ENCODE results near the gene IGSF3. TPM values are rescaled to one million over a fixed set of nuclear protein-coding genes. Genes with fewer than 3 reads are reported as not detected.

Gene IGSF3
- total and polyA plus RNA-seq, 2 experiments from 2014 or later: 7.3 to 37.8 TPM

- TF ChIP-seq, protein P1, sequence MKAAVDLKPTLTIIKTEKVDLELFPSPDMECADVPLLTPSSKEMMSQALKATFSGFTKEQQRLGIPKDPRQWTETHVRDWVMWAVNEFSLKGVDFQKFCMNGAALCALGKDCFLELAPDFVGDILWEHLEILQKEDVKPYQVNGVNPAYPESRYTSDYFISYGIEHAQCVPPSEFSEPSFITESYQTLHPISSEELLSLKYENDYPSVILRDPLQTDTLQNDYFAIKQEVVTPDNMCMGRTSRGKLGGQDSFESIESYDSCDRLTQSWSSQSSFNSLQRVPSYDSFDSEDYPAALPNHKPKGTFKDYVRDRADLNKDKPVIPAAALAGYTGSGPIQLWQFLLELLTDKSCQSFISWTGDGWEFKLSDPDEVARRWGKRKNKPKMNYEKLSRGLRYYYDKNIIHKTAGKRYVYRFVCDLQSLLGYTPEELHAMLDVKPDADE (IDR thresholded peaks at IDR 0.05): no peak
- TF ChIP-seq EZH2 (IDR thresholded peaks at IDR 0.05; ENCODE audit: low read depth, unreplicated experiment) (no peak), EZH2phosphoT487 (IDR thresholded peaks at IDR 0.05; ENCODE audit: unreplicated experiment) (no peak), REST (IDR thresholded peaks at IDR 0.05; ENCODE audit: unreplicated experiment) (no peak), STAT1 (IDR thresholded peaks at IDR 0.05; ENCODE audit: unreplicated experiment) (no peak), CREB1 (CRISPR knock-in tag; IDR thresholded peaks at IDR 0.05; ENCODE audit: low read depth) (no peak), JUNB (IDR thresholded peaks at IDR 0.05; ENCODE audit: unreplicated experiment) (no peak), POLR2AphosphoS5 (IDR thresholded peaks at IDR 0.05; ENCODE audit: low read depth) (no peak), ZNF331 (CRISPR knock-in tag; IDR thresholded peaks at IDR 0.05; ENCODE audit: low read depth) (no peak), NANOG (IDR thresholded peaks at IDR 0.05; ENCODE audit: borderline replicate concordance) (no peak), ZNF114 (CRISPR knock-in tag; IDR thresholded peaks at IDR 0.05) (no peak)
- TF ChIP-seq, protein P2, sequence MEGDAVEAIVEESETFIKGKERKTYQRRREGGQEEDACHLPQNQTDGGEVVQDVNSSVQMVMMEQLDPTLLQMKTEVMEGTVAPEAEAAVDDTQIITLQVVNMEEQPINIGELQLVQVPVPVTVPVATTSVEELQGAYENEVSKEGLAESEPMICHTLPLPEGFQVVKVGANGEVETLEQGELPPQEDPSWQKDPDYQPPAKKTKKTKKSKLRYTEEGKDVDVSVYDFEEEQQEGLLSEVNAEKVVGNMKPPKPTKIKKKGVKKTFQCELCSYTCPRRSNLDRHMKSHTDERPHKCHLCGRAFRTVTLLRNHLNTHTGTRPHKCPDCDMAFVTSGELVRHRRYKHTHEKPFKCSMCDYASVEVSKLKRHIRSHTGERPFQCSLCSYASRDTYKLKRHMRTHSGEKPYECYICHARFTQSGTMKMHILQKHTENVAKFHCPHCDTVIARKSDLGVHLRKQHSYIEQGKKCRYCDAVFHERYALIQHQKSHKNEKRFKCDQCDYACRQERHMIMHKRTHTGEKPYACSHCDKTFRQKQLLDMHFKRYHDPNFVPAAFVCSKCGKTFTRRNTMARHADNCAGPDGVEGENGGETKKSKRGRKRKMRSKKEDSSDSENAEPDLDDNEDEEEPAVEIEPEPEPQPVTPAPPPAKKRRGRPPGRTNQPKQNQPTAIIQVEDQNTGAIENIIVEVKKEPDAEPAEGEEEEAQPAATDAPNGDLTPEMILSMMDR (conservative IDR thresholded peaks at IDR 0.05; ENCODE audit: low read depth in 2 of 2): no peak
Measured at GRCh38 chr1:116664978-116665371, 2.6 kb downstream of the IGSF3 start (continued).

DNA sequence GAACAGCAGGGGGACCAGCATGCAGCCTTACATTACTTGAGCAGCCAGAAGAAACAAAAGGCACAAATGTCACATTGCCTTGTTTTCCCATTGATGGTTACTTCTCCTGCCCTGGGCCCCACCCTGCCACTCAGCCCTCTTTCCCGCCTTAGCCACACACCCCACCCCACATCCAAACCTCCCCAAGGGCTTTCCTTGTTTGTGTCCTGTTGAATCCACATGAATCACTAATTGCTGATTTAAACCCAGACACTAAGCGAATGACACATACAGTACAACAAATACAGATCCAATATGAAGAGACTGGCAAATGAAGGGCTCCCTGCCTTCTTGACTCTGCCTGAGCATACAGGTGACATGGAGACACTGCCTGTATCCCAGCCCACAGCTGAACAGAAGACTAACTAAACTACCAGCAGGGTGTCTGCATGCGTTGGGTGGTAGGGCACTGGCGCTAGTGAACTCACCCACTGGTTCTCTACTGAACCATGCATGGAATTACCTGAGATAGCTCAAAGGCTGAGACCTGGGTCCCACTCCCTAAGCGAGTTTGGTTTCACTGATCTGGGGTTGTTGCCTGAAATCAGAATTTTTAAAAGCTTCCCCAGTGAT, 3.1 kb downstream of the IGSF3 start:
- Mint-ChIP-seq H3K36me3 (ENCODE audit: low read depth) (peaks cover 6% of the 10 kb centered on the region; the same call in 2 of the 3 replicates), H3K4me3 (no peak overlapping the region), H3K4me1 (peaks cover 33% of the 10 kb centered on the region), H3K27ac (no peak overlapping the region), H3K27me3 (ENCODE audit: insufficient read depth, low read depth, poor library complexity) (peaks cover 15% of the 10 kb centered on the region), H3K9me3 (no peaks in the 10 kb centered on the region)
- Histone ChIP-seq H3K79me2 (replicated peaks; ENCODE audit: insufficient read depth) (peaks cover 51% of the 10 kb centered on the region), H3K27ac (ENCODE audit: low read depth) (no peak overlapping the region), H3K36me3 (ENCODE audit: insufficient read depth) (no peaks in the 10 kb centered on the region), H3K4me3 (no peak overlapping the region), H3K9me2 (ENCODE audit: insufficient read depth) (no peaks in the 10 kb centered on the region), H2AFZ (no peak overlapping the region), H3F3A (replicated peaks; ENCODE audit: low read depth) (0 out of 2 replicates have a peak, but pooled peaks cover 9% of the 10 kb centered on the region), H3K4me1 (ENCODE audit: insufficient read depth) (peaks cover 17% of the 10 kb centered on the region), H3K4me2 (no peak overlapping the region), H4K20me1 (replicated peaks; ENCODE audit: insufficient read depth) (peaks cover 9% of the 10 kb centered on the region), H3K27me3 (ENCODE audit: insufficient read depth) (peaks cover 14% of the 10 kb centered on the region)
- no peak for ATAC-seq
- no peak for DNase-seq (ENCODE audit: low spot score)
- no peak for TF ChIP-seq CREB1 (CRISPR knock-in tag; IDR thresholded peaks at IDR 0.05; ENCODE audit: low read depth)
- TF ChIP-seq ZNF462 (CRISPR knock-in tag; IDR thresholded peaks at IDR 0.05): no peak
